Ishikawa (cell line): ENCODE data around the gene ADGRG6.

Experiments used
- EGR1 ChIP-seq: IDR thresholded peaks from 2 replicates; pipeline ENCODE4 v1.6.1; 2012
- FOXM1 ChIP-seq: IDR thresholded peaks from 2 replicates; pipeline ENCODE4 v1.6.1; 2012; ENCODE audit warnings: low read depth, borderline replicate concordance
- NFIC ChIP-seq: IDR thresholded peaks from 2 replicates; pipeline ENCODE4 v1.6.1; 2012
- RAD21 ChIP-seq: IDR thresholded peaks from 2 replicates; pipeline ENCODE4 v1.6.1; 2012; ENCODE audit warnings: low read depth
- REST ChIP-seq: IDR thresholded peaks from 2 replicates; pipeline ENCODE4 v1.6.1; 2012; ENCODE audit warnings: low read depth, mild to moderate bottlenecking
- TAF1 ChIP-seq: IDR thresholded peaks from 2 replicates; pipeline ENCODE4 v1.6.1; 2012; ENCODE audit warnings: low read depth, mild to moderate bottlenecking
- TCF12 ChIP-seq: IDR thresholded peaks from 2 replicates; pipeline ENCODE4 v1.6.1; 2012; ENCODE audit warnings: low read depth
- TEAD4 ChIP-seq: IDR thresholded peaks from 2 replicates; pipeline ENCODE4 v1.6.1; 2012
- YY1 ChIP-seq: IDR thresholded peaks from 2 replicates; pipeline ENCODE4 v1.6.1; 2012; ENCODE audit warnings: low read depth
- ZBTB7A ChIP-seq: IDR thresholded peaks from 2 replicates; pipeline ENCODE4 v1.6.1; 2012; ENCODE audit warnings: low read depth
- TF ChIP-seq, protein P1 (sequence below): IDR thresholded peaks from 2 replicates; pipeline ENCODE4 v1.6.1; 2012

DNA sequence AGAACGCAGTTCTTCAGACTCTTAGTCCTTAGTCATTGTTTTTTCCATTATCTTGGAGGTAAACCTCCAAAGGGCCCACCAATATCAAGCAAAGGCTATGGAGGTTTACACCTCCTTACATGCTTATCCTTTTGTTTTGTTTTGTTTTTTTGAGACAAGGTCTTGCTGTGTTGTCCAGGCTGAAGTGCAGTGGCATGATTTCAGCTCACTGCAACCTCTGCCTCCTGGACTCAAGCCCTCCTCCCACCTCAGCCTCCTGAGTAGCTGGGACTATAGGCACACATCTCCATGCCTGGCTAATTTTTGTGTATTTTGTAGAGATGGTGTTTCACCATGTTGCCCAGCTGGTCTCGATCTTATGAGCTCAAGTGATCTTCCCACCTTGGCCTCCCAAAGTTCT is 26.3 kb downstream of the ADGRG6 start:
- TF ChIP-seq TAF1 (no peak), RAD21 (no peak), YY1 (no peak), NFIC (no peak), ZBTB7A (no peak), EGR1 (no peak), TCF12 (no peak), FOXM1 (no peak), REST (no peak), TEAD4 (no peak)
- TF ChIP-seq, protein P1, sequence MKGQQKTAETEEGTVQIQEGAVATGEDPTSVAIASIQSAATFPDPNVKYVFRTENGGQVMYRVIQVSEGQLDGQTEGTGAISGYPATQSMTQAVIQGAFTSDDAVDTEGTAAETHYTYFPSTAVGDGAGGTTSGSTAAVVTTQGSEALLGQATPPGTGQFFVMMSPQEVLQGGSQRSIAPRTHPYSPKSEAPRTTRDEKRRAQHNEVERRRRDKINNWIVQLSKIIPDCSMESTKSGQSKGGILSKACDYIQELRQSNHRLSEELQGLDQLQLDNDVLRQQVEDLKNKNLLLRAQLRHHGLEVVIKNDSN: no peak
